Lower leg skin (tissue), 4 donors: ENCODE results near the gene C1QTNF3. TPM values are rescaled to one million over a fixed set of nuclear protein-coding genes. Genes with fewer than 3 reads are reported as not detected.

Experiments
- DNase-seq, 2 donors: peaks; one replicate each; pipeline ENCODE4 v3.0.0-alpha.2; 2019; ENCODE audit warnings: low spot score in 2 of 2
- H3K4me3 ChIP-seq: fragments of 200-600 bp; sonication (generic); 2 replicates; pipeline ENCODE4 v1.5.1; 2017; ENCODE audit warnings: mild to moderate bottlenecking, low read depth; ENCODE audit not compliant: poor library complexity, severe bottlenecking
- POLR2A ChIP-seq, 2 donors: fragments of 450-650 bp; IDR thresholded peaks; one replicate each; pipeline ENCODE4 v1.6.1; 2016 to 2017; ENCODE audit warnings: antibody characterized with exemption in 2 of 2, mild to moderate bottlenecking in 1 of 2, moderate library complexity in 1 of 2
- WGBS, 2 donors: methylation state at CpG; one replicate each; pipeline ENCODE4 v1.1.5; 2018; 5-methylcytosine and 5-hydroxymethylcytosine counted together
- intact Hi-C: fragments of 100-400 bp; cut with DNase I; formaldehyde crosslinking; loops from one replicate; pipeline ENCODE4 v1.15.0; 2023; ENCODE audit warnings: low total_unique reads
- total RNA-seq, 4 donors: library from RNA; depleted of rRNA; stranded (reverse); fragments of >200 nt; gene quantifications; one replicate each; pipeline ENCODE4 v1.1.0, GENCODE V29; 2016
- TF ChIP-seq, protein P1 (sequence below), 3 donors: fragments of 450-650 bp; IDR thresholded peaks; one replicate each; pipeline ENCODE4 v1.5.1; 2016; ENCODE audit warnings: antibody characterized with exemption in 3 of 3, mild to moderate bottlenecking in 3 of 3, moderate library complexity in 2 of 3

C1QTNF3 gene
- total RNA-seq, 4 donors from 2014 or later, result 3.3 to 14.9 (median 7.4) TPM

DNA sequence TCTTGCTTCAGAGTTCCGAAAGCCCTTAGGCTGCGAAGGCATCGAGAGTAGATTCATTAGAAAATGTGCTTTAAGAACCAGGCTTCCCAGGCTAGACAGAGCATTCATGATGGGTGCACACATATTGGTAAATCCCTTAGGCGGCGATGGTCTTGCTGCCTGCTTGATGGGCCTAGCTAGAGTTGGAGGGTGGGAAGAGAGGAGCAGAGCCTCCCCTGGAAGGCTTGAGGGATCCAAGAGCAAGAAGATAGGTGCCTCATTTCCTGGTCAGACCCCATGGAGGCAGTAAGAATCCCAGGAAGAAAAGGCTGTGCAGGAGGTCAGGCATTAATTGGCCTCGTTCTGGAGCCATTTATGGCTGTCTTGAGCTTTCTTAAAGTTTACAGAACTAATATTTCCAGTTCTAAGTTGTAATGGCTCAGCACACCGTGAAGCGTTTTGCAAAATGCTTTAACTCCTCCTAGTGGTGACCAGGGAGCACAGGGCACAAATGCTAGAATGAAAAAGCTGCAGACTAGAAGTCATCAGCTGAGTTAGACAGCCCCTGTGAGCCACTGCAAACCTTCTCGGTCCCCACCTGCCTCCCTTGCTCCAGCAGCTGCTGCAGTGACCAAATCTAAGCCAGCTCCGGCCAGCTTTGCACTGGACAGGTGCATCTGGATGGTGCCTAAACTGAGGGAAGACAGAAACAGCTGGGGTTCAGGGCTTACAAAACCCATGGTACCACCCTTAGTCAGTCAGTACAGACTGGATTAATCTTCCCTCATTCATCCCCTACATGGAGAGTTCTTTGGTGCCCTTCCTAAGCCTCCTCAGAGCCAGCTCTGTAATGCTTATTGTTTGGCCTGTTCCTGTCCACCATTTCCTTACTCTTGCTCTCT lies 73.2 kb downstream of the C1QTNF3 start:
- H3K4me3 ChIP-seq, result no peak overlapping the region
- TF ChIP-seq, protein P1, sequence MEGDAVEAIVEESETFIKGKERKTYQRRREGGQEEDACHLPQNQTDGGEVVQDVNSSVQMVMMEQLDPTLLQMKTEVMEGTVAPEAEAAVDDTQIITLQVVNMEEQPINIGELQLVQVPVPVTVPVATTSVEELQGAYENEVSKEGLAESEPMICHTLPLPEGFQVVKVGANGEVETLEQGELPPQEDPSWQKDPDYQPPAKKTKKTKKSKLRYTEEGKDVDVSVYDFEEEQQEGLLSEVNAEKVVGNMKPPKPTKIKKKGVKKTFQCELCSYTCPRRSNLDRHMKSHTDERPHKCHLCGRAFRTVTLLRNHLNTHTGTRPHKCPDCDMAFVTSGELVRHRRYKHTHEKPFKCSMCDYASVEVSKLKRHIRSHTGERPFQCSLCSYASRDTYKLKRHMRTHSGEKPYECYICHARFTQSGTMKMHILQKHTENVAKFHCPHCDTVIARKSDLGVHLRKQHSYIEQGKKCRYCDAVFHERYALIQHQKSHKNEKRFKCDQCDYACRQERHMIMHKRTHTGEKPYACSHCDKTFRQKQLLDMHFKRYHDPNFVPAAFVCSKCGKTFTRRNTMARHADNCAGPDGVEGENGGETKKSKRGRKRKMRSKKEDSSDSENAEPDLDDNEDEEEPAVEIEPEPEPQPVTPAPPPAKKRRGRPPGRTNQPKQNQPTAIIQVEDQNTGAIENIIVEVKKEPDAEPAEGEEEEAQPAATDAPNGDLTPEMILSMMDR (IDR thresholded peaks at IDR 0.05), result no peak
- no peak for TF ChIP-seq POLR2A (IDR thresholded peaks at IDR 0.05)
- intact Hi-C loops, result no loop called here
- DNase-seq, result no peak
- 53 to 58% methylated on average over 10 of the region's 10 CpGs for WGBS, 2 donors

DNA sequence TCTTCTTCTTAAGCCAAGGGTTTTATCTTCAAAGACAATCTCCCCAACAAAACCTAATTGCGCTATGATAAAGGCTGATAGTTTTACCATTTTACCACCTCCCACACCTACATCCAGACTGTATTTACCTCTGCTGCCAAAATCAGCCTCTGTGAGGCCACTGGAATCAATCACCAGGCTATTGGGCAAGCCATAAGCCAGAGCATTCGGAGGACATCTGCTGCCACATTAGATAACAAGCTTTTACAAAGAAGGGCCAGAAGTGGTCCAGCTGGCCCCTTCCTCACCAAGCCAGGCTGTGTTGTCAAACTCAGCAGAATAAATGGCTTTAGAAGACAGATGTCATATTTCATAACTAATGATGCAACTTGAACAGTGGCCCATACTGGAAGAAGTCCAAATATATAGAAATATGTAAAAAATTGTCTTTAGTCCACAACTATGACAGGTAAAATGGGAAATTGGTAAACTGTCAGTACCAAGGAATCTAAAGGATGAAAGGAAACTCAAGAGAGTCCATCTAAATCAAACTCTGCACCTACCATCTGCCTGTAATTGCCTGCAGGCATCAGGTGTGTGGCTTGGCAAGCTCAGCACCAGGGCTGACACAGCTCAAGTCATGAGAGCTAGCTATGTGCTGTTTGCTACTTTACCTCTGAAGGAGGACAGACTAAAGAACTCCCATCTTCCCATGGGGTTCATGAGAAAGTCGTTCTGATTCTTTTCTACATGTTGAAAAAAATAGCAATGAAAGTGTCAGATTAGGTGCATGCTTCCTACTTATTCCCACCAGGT lies 74.6 kb downstream of the C1QTNF3 start:
- no peak overlapping the region for H3K4me3 ChIP-seq
- TF ChIP-seq, protein P1 (IDR thresholded peaks at IDR 0.05), result no peak
- TF ChIP-seq POLR2A (IDR thresholded peaks at IDR 0.05), result no peak
- intact Hi-C loops, result no loop called here
- no peak for DNase-seq
- 42 to 52% methylated on average over 3 of the region's 3 CpGs for WGBS, 2 donors

Other genes with a start within 250 kb of the C1QTNF3 start
- 1 to 10 TPM in 2 of 4 donors, under 1 TPM in 2; 0.22 to 1.2 (median 0.77) TPM for gene ADAMTS12, start 151.2 kb downstream of the C1QTNF3 start, total RNA-seq
- not detected for gene RXFP3, start 106.8 kb downstream of the C1QTNF3 start, total RNA-seq
- 1 to 10 TPM in 3 of 4 donors, under 1 TPM in 1; 0.80 to 2.1 (median 1.3) TPM for gene SLC45A2, start 58.5 kb downstream of the C1QTNF3 start, total RNA-seq
- 10 to 100 TPM; 13.7 to 24.9 (median 15.4) TPM for gene AMACR, start 35.2 kb downstream of the C1QTNF3 start, total RNA-seq